H54 (cell line): Measurements from ENCODE around the gene KRT84.
"Not testable (repeated sequence)": the region's sequence is repeated elsewhere in the genome, so short reads cannot be mapped to it uniquely, and the experiment has no call there.

Source experiments
- DNase-seq: peaks from one replicate; pipeline ENCODE4 v3.0.0; 2011; ENCODE audit warnings: low spot score, mixed read lengths; ENCODE audit not compliant: insufficient read length
- FAIRE-seq: peaks from 3 replicates; lab custom pipeline; 2011; peaks lifted over from hg19 to GRCh38; lab: Jason Lieb, UNC
- POLR2A ChIP-seq: IDR thresholded peaks from 2 replicates; pipeline ENCODE4 v1.6.1; 2011; ENCODE audit warnings: low read depth, mild to moderate bottlenecking, low read length

The KRT84 gene

DNA sequence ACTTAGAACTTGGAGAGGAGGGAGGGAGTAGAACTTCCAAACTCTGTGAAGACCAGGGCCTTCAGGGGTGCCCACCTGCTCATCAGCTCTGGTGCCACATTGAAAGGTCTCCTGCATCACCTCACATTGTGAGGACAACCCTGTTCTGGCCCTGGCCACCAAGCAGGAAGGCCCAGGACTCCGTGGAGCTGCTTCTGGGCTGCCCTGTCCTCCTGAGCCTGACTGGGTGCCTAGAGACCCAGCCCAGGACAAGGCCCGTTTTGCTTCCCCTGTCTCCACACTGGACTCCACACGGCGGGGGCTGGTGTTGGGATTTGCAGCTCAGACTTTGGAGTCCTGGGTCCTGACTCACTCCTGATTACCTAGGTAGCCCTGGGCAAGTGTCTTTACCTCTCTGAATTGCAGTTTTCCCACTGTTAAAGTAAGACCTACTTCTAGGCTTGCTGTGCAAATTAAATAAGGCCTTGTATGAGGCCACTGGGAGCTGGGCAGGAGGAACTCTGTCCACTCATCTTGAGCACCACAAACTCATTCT, 33.2 kb upstream of the KRT84 start:
- DNase-seq (no peak), FAIRE-seq (no peak)
- no peak for TF ChIP-seq POLR2A

DNA sequence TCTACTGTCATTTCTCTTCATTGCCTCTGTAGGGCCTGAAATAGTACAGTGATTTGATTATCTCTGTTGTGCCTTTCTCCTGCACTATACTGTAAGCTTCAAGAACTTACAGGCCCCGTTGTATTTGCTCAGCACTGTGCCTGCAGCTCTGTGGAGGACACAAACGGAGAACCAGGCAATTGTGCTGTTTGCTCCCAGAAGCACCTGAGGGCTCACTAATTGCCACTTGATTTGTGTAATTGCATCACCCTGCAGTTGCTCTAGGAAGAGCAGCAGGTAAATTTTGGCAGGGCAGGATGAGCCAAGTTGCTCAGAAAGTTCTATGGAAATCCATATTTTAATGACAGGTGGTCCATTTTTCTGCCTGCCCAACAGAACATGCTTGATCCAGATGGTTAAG, 32.3 kb upstream of the KRT84 start:
- TF ChIP-seq POLR2A = no peak
- DNase-seq (no peak), FAIRE-seq (no peak)

DNA sequence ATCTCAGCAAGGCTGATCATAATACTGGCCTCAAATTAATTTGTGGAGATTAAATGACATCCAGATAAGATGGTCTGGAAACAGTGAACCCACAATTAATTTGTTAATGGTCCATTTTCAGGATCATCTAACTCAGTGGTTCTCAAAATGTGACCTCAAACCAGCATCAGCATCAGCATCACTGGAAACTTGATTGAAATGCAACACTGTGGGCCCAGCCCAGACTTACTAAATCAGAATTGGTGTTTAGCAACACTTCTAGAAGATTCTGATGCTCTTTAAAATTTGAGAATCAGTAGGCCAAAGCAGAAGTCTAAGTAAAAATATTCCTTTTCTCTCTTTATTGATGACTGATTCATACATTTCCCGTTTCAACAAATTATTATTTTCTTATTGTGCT, 31.3 kb upstream of the KRT84 start:
- TF ChIP-seq POLR2A = no peak
- FAIRE-seq (no peak), DNase-seq (no peak)

DNA sequence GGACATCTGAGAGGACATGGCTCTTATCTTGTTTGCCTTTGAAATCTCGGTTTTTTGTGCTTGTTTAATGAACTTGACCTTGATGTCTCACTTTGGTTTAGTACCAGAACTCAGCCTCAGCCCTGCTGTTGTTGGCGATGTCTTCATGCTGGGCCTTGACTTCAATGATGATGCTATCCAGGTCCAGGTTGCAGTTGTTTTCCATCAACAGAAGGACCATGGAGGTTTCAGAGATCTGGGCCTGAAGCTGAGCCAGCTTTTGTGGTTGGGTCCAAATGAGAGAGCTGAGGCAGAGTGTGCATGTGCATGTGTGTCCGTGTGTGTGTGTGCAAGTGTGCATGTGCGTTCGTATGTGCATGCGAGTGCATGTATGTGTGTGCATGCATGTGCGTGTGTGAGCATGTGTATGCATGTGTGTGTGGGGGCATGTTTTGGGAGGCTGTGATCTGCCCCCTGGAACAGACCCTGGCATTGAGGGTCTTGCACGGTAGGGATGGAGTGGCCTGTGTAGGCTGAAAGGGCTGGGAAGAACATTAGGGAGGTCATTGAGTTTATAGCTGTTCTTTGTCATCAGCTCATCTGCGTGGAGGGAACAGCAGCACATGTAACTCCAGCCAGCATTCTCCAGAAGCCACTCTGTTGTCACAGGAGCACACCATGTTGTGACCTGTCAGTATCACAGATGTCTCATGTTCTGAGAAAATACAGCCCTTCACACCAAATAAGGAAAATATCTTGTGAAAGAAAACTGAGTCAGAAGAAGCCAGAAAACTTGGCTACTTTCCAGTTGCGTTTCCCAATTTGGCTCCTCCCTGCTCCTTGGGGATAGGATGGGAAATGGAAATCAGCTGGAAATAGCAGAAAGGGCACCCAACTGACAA, 30.7 kb upstream of the KRT84 start:
- no peak for TF ChIP-seq POLR2A
- no peak for DNase-seq
- FAIRE-seq = no peak

DNA sequence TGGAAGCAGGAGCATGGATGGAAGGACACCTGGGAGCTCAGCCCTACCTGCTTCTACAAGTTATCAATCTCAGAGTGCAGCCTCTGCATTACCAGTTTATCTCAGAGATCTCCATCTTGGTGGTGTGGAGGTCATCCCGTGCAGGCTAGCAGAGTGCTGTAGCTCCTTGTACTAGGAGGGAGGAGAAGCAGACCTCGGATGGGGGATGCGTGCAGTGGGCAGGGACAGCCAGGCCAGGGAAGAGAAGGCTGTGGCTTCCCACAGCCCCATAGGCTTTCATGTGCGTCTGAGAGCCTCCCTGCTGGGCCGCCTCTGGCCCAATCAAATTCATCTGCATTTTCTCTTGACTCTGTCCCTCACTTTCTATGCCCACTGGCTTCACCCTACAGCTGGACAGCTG, 29.5 kb upstream of the KRT84 start:
- no peak for FAIRE-seq
- no peak for DNase-seq
- TF ChIP-seq POLR2A = no peak

DNA sequence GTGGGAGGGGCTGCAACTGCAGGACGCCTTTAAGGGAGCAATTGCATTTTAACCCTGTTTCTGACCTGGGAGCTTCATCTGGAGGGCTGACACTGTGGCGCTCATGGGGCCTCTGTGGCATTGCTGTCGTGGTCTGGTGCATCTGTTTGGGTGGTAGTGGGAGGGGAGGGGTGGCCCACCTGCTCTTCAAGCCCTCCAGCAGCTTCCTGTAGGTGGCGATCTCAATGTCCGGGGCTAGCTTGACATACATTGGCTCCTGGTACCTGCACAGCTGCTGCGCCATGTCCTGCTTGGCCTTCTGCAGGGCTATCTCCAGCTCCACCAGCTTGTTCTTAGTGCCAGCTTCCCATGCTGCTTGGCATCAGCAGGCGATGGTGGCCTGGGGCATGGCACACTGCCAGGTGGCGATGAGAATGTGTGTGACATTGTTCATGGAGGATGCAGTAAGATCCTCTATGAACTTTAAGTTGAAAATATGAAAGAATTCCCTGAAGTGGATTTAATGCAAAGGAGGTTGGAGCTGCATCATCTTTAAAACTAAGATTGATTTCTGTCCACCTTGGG, 28.4 kb upstream of the KRT84 start:
- no peak for DNase-seq
- FAIRE-seq = no peak
- no peak for TF ChIP-seq POLR2A

DNA sequence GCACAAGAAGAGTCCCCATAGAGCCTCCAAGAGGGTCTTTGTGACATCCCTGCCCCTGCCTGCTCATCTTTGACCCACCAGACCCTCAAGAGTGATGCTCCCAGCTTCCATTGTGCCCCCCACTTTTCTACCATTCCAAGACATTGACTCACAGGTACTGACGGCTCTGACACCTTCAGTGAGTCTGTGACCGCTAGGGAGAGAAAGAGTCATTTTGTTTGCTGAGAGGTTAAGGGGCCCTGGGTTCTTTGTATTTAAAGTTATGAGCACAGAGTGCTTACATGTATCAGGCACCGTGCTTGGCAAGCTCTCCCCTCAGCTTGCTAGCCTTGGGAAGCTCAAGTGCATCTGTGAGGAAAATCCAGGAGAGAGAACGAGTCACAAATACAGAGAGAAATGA, 27.8 kb upstream of the KRT84 start:
- TF ChIP-seq POLR2A = no peak
- FAIRE-seq = no peak
- DNase-seq = peak; percentile 35

DNA sequence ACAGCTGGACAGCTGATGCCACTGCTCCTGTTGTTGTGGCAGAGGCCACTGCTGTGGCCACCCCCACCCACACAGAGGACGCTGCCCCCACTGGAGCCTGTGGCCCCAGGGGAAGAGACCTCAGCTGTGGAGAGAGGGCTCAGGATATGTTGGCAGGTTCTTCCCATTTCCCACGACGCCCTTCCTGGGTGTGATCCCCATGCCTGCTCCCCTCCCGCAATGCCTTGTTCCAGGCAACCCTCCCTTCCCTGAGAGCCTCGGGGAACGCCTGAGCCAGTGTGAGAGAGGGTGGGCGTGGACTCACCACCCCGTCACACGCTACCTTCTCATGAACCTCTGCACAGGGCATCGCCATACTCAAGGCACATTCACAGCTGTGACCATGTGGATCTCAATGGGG, 26.4 kb upstream of the KRT84 start:
- no peak for FAIRE-seq
- no peak for TF ChIP-seq POLR2A

DNA sequence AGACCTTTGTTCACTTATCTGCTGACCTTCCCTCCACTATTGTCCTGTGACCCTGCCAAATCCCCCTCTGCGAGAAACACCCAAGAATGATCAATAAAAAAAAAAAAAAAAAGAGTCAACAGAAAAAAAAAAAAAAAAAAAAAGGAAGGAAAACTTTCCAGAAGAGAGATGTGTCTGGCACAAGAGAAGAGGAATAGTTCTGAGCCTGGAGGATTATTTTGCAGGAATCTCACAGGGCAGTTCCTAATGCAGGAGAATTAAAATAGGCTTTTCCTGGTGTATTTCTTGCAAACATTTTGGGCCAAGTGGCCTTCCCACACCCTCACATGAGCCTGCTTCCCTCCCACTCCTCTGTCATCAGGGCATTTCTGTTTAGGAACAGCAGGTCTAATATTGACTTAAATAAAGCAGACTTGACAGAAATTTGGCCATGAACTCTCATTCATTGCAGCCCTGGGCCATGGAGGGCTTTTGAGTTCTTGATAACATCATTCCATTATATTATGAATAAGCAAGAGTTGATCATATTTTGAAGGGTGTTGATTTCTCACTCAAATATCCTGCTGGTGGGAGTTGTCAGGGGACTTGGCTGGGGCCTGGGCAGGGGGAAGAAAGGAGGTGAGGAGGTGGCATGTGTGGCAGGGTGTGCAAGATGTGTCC, 25.3 kb upstream of the KRT84 start:
- not testable (repeated sequence) for FAIRE-seq, DNase-seq

More for the DNA sequence above, 26.4 kb upstream of the KRT84 start:
- DNase-seq = no peak

DNA sequence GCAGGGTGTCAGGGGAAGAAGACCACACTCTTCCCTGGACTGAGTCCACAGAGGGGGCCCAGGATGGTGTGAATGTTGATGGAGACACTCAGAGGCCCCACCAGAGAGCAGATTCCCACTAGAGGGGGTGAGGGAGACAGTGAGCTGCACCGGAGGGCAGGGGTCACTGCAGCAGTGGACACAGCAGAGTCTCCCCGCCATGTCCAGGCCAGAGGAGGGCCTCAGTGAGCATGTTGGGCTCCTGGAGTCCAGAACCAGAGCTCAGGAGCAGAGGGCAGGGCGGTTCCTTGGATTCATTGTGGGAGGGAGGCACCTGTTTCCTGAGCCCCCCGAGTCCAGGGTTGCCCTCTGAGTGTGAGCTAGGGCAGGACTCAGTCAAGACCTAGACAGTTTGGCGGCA, 22.5 kb upstream of the KRT84 start:
- FAIRE-seq (no peak), DNase-seq (no peak)
- TF ChIP-seq POLR2A = no peak

DNA sequence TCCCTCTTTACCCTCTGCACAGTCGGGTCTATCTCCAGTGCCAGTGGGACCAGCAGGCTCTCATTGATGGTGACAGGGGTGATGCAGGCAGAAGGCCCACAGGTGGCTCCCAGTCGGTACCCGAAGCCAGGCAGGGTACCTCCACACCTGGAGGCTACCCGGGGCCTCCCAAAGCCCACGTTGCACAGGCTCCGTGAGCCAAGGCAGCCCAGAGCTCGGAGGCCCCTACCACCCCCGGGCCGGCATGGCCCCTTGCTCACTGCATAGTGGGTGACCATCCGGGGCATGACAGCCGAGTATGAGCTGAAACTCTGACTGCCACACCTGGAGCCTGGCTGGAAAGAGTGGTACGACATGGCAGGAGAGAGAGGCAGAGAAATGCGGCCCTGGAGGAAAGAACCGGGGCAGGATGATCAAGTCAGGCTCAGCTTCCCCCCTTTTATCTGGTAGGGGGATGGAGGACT, 20.5 kb upstream of the KRT84 start, which contains the start of gene KRT82:
KRT82 (minus strand) TSS at position 414 of the 464 bp plus-strand sequence; CDS start at position 356, 58 bp downstream.
- FAIRE-seq = no peak
- no peak for DNase-seq
- no peak for TF ChIP-seq POLR2A

DNA sequence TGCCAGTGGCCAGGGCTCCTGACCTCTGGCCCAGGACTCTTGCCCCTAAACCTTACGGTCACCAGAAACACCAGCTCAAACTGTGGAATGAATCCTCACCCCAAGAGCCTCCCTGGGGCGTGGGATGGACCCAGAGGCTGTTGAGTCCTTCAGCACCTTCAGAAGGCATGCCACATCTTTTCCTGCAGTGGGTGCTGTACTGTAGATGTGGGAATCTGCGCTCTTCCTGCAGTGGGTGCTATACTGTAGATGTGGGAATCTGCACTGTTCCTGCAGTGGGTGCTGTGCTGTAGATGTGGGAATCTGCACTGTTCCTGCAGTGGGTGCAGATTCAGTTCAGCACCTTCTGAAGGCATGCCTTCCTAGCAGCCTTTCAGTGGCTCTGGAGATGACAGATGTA, 19.5 kb upstream of the KRT84 start:
- no peak for TF ChIP-seq POLR2A
- DNase-seq (no peak), FAIRE-seq (no peak)

DNA sequence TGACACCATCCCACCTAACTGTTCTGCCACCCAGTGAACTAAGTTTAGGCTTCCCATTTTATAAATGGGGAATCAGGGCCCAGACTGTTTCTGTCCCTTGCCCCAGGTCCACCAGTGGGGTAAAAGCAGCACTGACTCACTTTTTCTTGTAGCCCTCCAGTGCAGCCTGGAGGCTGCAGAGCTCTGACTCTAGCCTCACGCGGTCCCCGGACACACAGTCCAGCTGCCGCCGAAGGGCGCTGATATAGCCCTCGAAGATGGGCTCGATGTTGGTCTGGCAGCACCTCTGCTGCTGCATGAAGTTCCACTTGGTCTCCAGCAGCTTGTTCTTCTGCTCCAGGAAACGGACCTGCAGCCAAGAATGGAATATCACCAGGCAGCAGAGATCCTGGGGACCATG, 18.1 kb upstream of the KRT84 start:
- FAIRE-seq (no peak), DNase-seq (no peak)
- TF ChIP-seq POLR2A = no peak
